H1 (cell line): ENCODE measurements around the gene CFLAR. TPM values are rescaled to one million over a fixed set of nuclear protein-coding genes. Genes with fewer than 3 reads are reported as not detected.

ENCODE experiments used
- CTCF ChIA-PET: fragments of 300-600 bp; sonication (Branson Sonifier 250); formaldehyde crosslinking; loops from one replicate; lab custom pipeline; 2021; ENCODE audit not compliant: partially characterized antibody; lab: Charles Lee
- POLR2A ChIA-PET: fragments of 300-600 bp; sonication (Branson Sonifier 250); formaldehyde crosslinking; loops from one replicate; lab custom pipeline; 2021; ENCODE audit warnings: inconsistent platforms; ENCODE audit not compliant: partially characterized antibody; lab: Charles Lee
- DNase-seq, 2 experiments: peaks; one replicate each; pipeline versions ENCODE4 v3.0.0 to v3.0.0-alpha.2; 2010 to 2022; ENCODE audit warnings: low spot score in 2 of 2, low read depth in 1 of 2, mixed read lengths in 1 of 2
- FAIRE-seq: peaks from 2 replicates; lab custom pipeline; 2011; peaks lifted over from hg19 to GRCh38; lab: Jason Lieb, UNC
- H2AFZ ChIP-seq: 2 replicates; pipeline ENCODE4 v1.8.1; 2012; ENCODE audit warnings: low read length, inconsistent platforms
- H2AK5ac ChIP-seq: 2 replicates; pipeline ENCODE4 v1.6.1; 2013; ENCODE audit warnings: low read depth, low read length
- H2BK120ac ChIP-seq: replicated peaks from 2 replicates; pipeline ENCODE3; 2013; ENCODE audit warnings: low read depth, low read length, inconsistent platforms
- H2BK12ac ChIP-seq: 2 replicates; pipeline ENCODE4 v1.6.1; 2013; ENCODE audit warnings: low read depth, low read length
- H2BK15ac ChIP-seq: 2 replicates; pipeline ENCODE4 v1.6.1; 2013; ENCODE audit warnings: low read length
- H2BK20ac ChIP-seq: 2 replicates; pipeline ENCODE4 v1.6.1; 2013; ENCODE audit warnings: low read length
- H2BK5ac ChIP-seq: 2 replicates; pipeline ENCODE4 v1.6.1; 2013; ENCODE audit warnings: low read depth, low read length
- H3K14ac ChIP-seq: 2 replicates; pipeline ENCODE4 v1.6.1; 2013; ENCODE audit warnings: inconsistent platforms; ENCODE audit not compliant: insufficient read length
- H3K18ac ChIP-seq: 2 replicates; pipeline ENCODE4 v1.6.1; 2013; ENCODE audit warnings: low read length; ENCODE audit errors: extremely low read depth
- H3K23ac ChIP-seq: 2 replicates; pipeline ENCODE4 v1.6.1; 2013; ENCODE audit warnings: inconsistent platforms; ENCODE audit not compliant: insufficient read length
- H3K23me2 ChIP-seq: 2 replicates; pipeline ENCODE4 v1.6.1; 2013; ENCODE audit warnings: low read depth, low read length
- H3K27ac ChIP-seq: 2 replicates; pipeline ENCODE4 v1.6.1; 2011; ENCODE audit warnings: low read depth, low read length, inconsistent platforms
- H3K27me3 ChIP-seq, 4 experiments: replicated peaks in 1 of 4; 1 replicate in 1 of 4; 2 replicates in 3 of 4; pipeline versions ENCODE4 v1.6.1 to v1.8.1; 2011 to 2013; ENCODE audit warnings: low read length in 3 of 4, mild to moderate bottlenecking in 3 of 4, inconsistent platforms in 2 of 4, mixed read lengths in 2 of 4, moderate library complexity in 1 of 4; ENCODE audit not compliant: control insufficient read depth in 3 of 4, insufficient read depth in 3 of 4; ENCODE audit errors: extremely low read depth in 1 of 4
- H3K36me3 ChIP-seq, 4 experiments: 2 replicates each; pipeline versions ENCODE4 v1.6.1 to v1.8.1; 2011 to 2013; ENCODE audit warnings: mild to moderate bottlenecking in 4 of 4, low read length in 3 of 4, moderate library complexity in 2 of 4, control low read depth in 1 of 4, inconsistent platforms in 1 of 4; ENCODE audit not compliant: insufficient read depth in 4 of 4, control insufficient read depth in 2 of 4
- H3K4ac ChIP-seq: replicated peaks from 2 replicates; pipeline ENCODE3; 2013; ENCODE audit warnings: low read length, low read depth, mixed read lengths, inconsistent platforms; ENCODE audit not compliant: insufficient read length
- H3K4me1 ChIP-seq, 4 experiments: replicated peaks in 1 of 4; 1 replicate in 1 of 4; 2 replicates in 3 of 4; pipeline versions ENCODE4 v1.6.1 to v1.8.1; 2011 to 2013; ENCODE audit warnings: low read length in 3 of 4, inconsistent platforms in 2 of 4, mixed read lengths in 1 of 4; ENCODE audit not compliant: insufficient read depth in 4 of 4, control insufficient read depth in 3 of 4
- H3K4me2 ChIP-seq, 2 experiments: 2 replicates each; pipeline versions ENCODE4 v1.6.1 to v1.8.1; 2011 to 2013; ENCODE audit warnings: low read depth in 2 of 2, low read length in 2 of 2, control low read depth in 1 of 2, inconsistent platforms in 1 of 2, mild to moderate bottlenecking in 1 of 2; ENCODE audit not compliant: insufficient read depth in 1 of 2
- H3K4me3 ChIP-seq, 4 experiments: fragments of 200-600, 300-600 bp in 1 of 4; sonication (generic), shearing (Covaris generic), sonication (Bioruptor Twin) in 1 of 4; 2 replicates each; pipeline versions ENCODE4 v1.5.1 to v1.8.1; 2011 to 2016; ENCODE audit warnings: low read length in 4 of 4, low read depth in 3 of 4, control low read depth in 2 of 4, inconsistent platforms in 2 of 4, mild to moderate bottlenecking in 2 of 4, mixed read lengths in 1 of 4, moderate library complexity in 1 of 4; ENCODE audit not compliant: insufficient read depth in 2 of 4; ENCODE audit errors: extremely low read depth in 1 of 4
- H3K56ac ChIP-seq: replicated peaks from 2 replicates; pipeline ENCODE3; 2013; ENCODE audit warnings: low read depth, mild to moderate bottlenecking, mixed read lengths, low read length, inconsistent platforms; ENCODE audit not compliant: insufficient read length
- H3K79me1 ChIP-seq: 2 replicates; pipeline ENCODE4 v1.6.1; 2013; ENCODE audit warnings: low read depth, low read length, control low read depth
- H3K79me2 ChIP-seq, 2 experiments: 2 replicates each; pipeline versions ENCODE4 v1.6.1 to v1.8.1; 2012 to 2013; ENCODE audit warnings: low read length in 2 of 2, mild to moderate bottlenecking in 2 of 2, inconsistent platforms in 1 of 2; ENCODE audit not compliant: insufficient read depth in 2 of 2, control insufficient read depth in 1 of 2
- H3K9ac ChIP-seq, 4 experiments: replicated peaks in 1 of 4; 1 replicate in 1 of 4; 2 replicates in 3 of 4; pipeline versions ENCODE4 v1.6.1 to v1.8.1; 2011 to 2013; ENCODE audit warnings: low read depth in 3 of 4, low read length in 3 of 4, control low read depth in 2 of 4, mild to moderate bottlenecking in 2 of 4, moderate library complexity in 2 of 4, inconsistent platforms in 1 of 4; ENCODE audit errors: extremely low read depth in 1 of 4
- H3K9me3 ChIP-seq, 2 experiments: 2 replicates each; pipeline versions ENCODE4 v1.6.1 to v1.8.1; 2012 to 2013; ENCODE audit warnings: mild to moderate bottlenecking in 2 of 2, moderate library complexity in 2 of 2, control low read depth in 1 of 2, inconsistent platforms in 1 of 2, low read depth in 1 of 2, low read length in 1 of 2, mixed read lengths in 1 of 2; ENCODE audit not compliant: insufficient read depth in 2 of 2
- H4K20me1 ChIP-seq, 2 experiments: replicated peaks in 1 of 2; 2 replicates each; pipeline versions ENCODE3 to v1.8.1; 2011 to 2013; ENCODE audit warnings: inconsistent platforms in 2 of 2, low read length in 2 of 2, mild to moderate bottlenecking in 1 of 2; ENCODE audit not compliant: insufficient read depth in 2 of 2, control insufficient read depth in 1 of 2
- H4K5ac ChIP-seq: 2 replicates; pipeline ENCODE4 v1.6.1; 2013; ENCODE audit warnings: low read length, low read depth, mixed read lengths, inconsistent platforms; ENCODE audit not compliant: insufficient read length
- H4K8ac ChIP-seq: 2 replicates; pipeline ENCODE4 v1.8.0; 2013; ENCODE audit warnings: mild to moderate bottlenecking, moderate library complexity, low read length, inconsistent platforms; ENCODE audit not compliant: insufficient read depth; ENCODE audit errors: extremely low read depth
- H4K91ac ChIP-seq: replicated peaks from 2 replicates; pipeline ENCODE3; 2013; ENCODE audit warnings: low read length, mixed read lengths, inconsistent platforms; ENCODE audit not compliant: insufficient read length
- CBX5 ChIP-seq: fragments of 300-800, 300-1000 bp; sonication (generic); IDR thresholded peaks from 2 replicates; pipeline ENCODE4 v1.7.1; 2016; ENCODE audit warnings: antibody characterized with exemption, low read length, low read depth
- KDM1A ChIP-seq: fragments of 200-600, 300-600 bp; sonication (generic); IDR thresholded peaks from 2 replicates; pipeline ENCODE4 v1.7.1; 2016; ENCODE audit warnings: mild to moderate bottlenecking, low read length, borderline replicate concordance
- KDM4A ChIP-seq: IDR thresholded peaks from one replicate; pipeline ENCODE4 v1.7.1; 2012; ENCODE audit warnings: low read depth, mild to moderate bottlenecking, moderate library complexity, low read length, inconsistent platforms; ENCODE audit not compliant: severe bottlenecking
- NRF1 ChIP-seq: IDR thresholded peaks from 2 replicates; pipeline ENCODE4 v1.6.1; 2011; ENCODE audit warnings: mild to moderate bottlenecking, low read depth, low read length, improper control_type of control experiment
- PHF8 ChIP-seq: fragments of 200-600 bp; sonication (generic); conservative IDR thresholded peaks from 2 replicates; pipeline ENCODE4 v1.7.1; 2012; ENCODE audit warnings: low read depth, mild to moderate bottlenecking, inconsistent platforms, low read length, moderate library complexity
- POLR2A ChIP-seq, 2 experiments: IDR thresholded peaks; 1 replicate in 1 of 2; 2 replicates in 1 of 2; pipeline ENCODE4 v1.6.1; 2011; ENCODE audit warnings: low read depth in 2 of 2, low read length in 2 of 2, mild to moderate bottlenecking in 2 of 2; ENCODE audit errors: control extremely low read depth in 1 of 2
- RBBP5 ChIP-seq: IDR thresholded peaks from 2 replicates; pipeline ENCODE4 v1.7.1; 2012; ENCODE audit warnings: low read depth, mild to moderate bottlenecking, inconsistent platforms, low read length, moderate library complexity, borderline replicate concordance
- TAF1 ChIP-seq: IDR thresholded peaks from 2 replicates; pipeline ENCODE4 v1.6.1; 2011; ENCODE audit warnings: mild to moderate bottlenecking, low read depth, low read length
- TCF12 ChIP-seq: IDR thresholded peaks from 2 replicates; pipeline ENCODE4 v1.6.1; 2011; ENCODE audit warnings: low read depth, mild to moderate bottlenecking, low read length
- WGBS, 2 experiments: shearing (Covaris generic) in 1 of 2; methylation state at CpG; one replicate each; pipeline versions ENCODE4 v1.1.6 to v1.1.7; 2013 to 2015; ENCODE audit warnings: low lambda C conversion rate in 2 of 2, mixed read lengths in 2 of 2, inconsistent platforms in 1 of 2, low coverage in 1 of 2, missing lambda C conversion rate in 1 of 2; ENCODE audit not compliant: insufficient replicate concordance in 2 of 2, insufficient coverage in 1 of 2, insufficient read length in 1 of 2; ENCODE audit errors: extremely low coverage in 1 of 2, missing lambda C conversion rate in 1 of 2; 5-methylcytosine and 5-hydroxymethylcytosine counted together
- long read RNA-seq, 2 experiments: library from RNA in 1 of 2; library from capped mRNA in 1 of 2; stranded (forward); transcript quantifications; one replicate each; pipeline ENCODE4 v2.0.0, GENCODE V29; 2021; ENCODE audit warnings: inconsistent platforms in 1 of 2
- polyA minus RNA-seq, 3 experiments: library from RNA; depleted of rRNA, polyadenylated mRNA; stranded (reverse); fragments of >200 nt; gene quantifications; 1 replicate in 2 of 3; 2 replicates in 1 of 3; pipeline ENCODE4 v1.2.3, GENCODE V29; 2011
- polyA plus RNA-seq, 7 experiments: library from polyadenylated mRNA; depleted of rRNA in 3 of 7; stranded (reverse) in 5 of 7; unstranded in 2 of 7; fragments of >200 nt in 5 of 7; fragments of 200-250 nt in 2 of 7; gene quantifications; 1 replicate in 5 of 7; 2 replicates in 1 of 7; 4 replicates in 1 of 7; pipeline versions ENCODE4 v1.2.1 to v1.2.3, GENCODE V29; 2011 to 2013; ENCODE audit warnings: missing spikeins in 2 of 7, mixed read lengths in 2 of 7
- total RNA-seq: library from RNA; stranded (reverse); fragmentation: NEBNext Ultra II Directional; extraction: Animal tissue kit (Norgen Biotek cat#: 25700); gene quantifications from 2 replicates; pipeline ENCODE4 v1.2.1, GENCODE V29; 2021

Gene CFLAR
- total RNA-seq (1.1 and 1.6 TPM in 2 replicates), polyA plus RNA-seq (2011; rRNA removed) (3.8 and 3.9 TPM in 2 replicates), polyA minus RNA-seq (2011; rRNA and poly(A)+ RNA removed) (14.3 and 19.2 TPM in 2 replicates)
- 5.2 TPM for polyA plus RNA-seq (2011; cell fraction: cytosol; rRNA removed)
- polyA plus RNA-seq (2011; cell fraction: nucleus; rRNA removed) = 7.4 TPM
- 7.0 to 10.0 TPM (median 7.5 TPM) in 4 replicates for polyA plus RNA-seq (2012, experiment 1 of 2)
- 2.2 TPM for polyA plus RNA-seq (2012, experiment 2 of 2)
- 2.6 TPM for polyA plus RNA-seq (2013, experiment 1 of 2)
- 2.0 TPM for polyA plus RNA-seq (2013, experiment 2 of 2)
- 7.0 TPM for polyA minus RNA-seq (2011; cell fraction: cytosol; rRNA and poly(A)+ RNA removed)
- 22.6 TPM for polyA minus RNA-seq (2011; cell fraction: nucleus; rRNA and poly(A)+ RNA removed)
- long read RNA-seq, experiment 1 = 0 reads
- long read RNA-seq, experiment 2 = 0 reads

- Histone ChIP-seq H4K8ac (peak within 1 kb of the TSS; percentile 97), H3K79me2 (no peaks in the 10 kb centered on the region), H3K27me3 (no peaks in the 10 kb centered on the region), H4K91ac (peak within 1 kb of the TSS; percentile 83), H4K20me1 (peaks cover 0 to 2% of the 10 kb centered on the region in 2 experiments), H3K23ac (no peak within 1 kb of the TSS), H3K4me2 (peak within 1 kb of the TSS; percentile 54 to 89), H3K4me3 (peak within 1 kb of the TSS; percentile 52 to 87 (median 70)), H3K27ac (peak within 1 kb of the TSS; percentile 58), H3K14ac (no peak within 1 kb of the TSS), H4K5ac (peak within 1 kb of the TSS; percentile 88), H3K4ac (peak within 1 kb of the TSS; percentile 98), H2BK12ac (0 out of 2 replicates have a peak within 1 kb of the TSS, but pooled peaks have one; percentile 75), H3K9ac (peak within 1 kb of the TSS; percentile 79 to 83 (median 80)), H3K4me1 (peaks cover 4 to 11% (median 7%) of the 10 kb centered on the region in 4 experiments), H3K36me3 (no peaks in the 10 kb centered on the region), H3K56ac (peak within 1 kb of the TSS; percentile 73), H3K18ac (peak within 1 kb of the TSS; percentile 71), H3K9me3 (peaks cover 0 to 4% of the 10 kb centered on the region in 2 experiments; a peak in 1 of 4 replicates), H3K23me2 (peaks cover 9% of the 10 kb centered on the region), H3K79me1 (no peaks in the 10 kb centered on the region), H2BK120ac (peak within 1 kb of the TSS; percentile 55), H2AK5ac (no peak within 1 kb of the TSS), H2BK20ac (no peak within 1 kb of the TSS), H2BK5ac (peak within 1 kb of the TSS; percentile 68; the same call in 1 of the 2 replicates), H2AFZ (peak within 1 kb of the TSS; percentile 31; the same call in 1 of the 2 replicates), H2BK15ac (peak within 1 kb of the TSS; percentile 92; the same call in 1 of the 2 replicates)
- no peak for FAIRE-seq
- CTCF ChIA-PET = interaction anchor here (0.6 to 2.4 kb wide), 9 partner anchors 8 to 153 kb away, joined by 3 to 9 read pairs (median 5); partner anchors contain the start of gene ORC2
- WGBS, 2 experiments = 8% methylated on average over 50 of the region's 75 CpGs; no CpG with 5 or more reads in 1 of the 2 experiments
- POLR2A ChIA-PET = interaction anchor here (0.6 to 3.7 kb wide), 10 partner anchors 11 to 252 kb away, joined by 3 to 16 read pairs (median 6); partner anchors contain the start of genes CLK1, NIF3L1, ORC2 and PPIL3
- DNase-seq = no peak
- TF ChIP-seq NRF1 (no peak), POLR2A (IDR thresholded peaks at IDR 0.05; ENCODE audit: control extremely low read depth in 1 of 2, low read depth in 2 of 2, low read length in 2 of 2) (peak in 1 of 2 experiments; percentile 83; a peak in 2 of 3 replicates), TCF12 (no peak), KDM4A (peak; percentile 68), RBBP5 (peak; percentile 86; the same call in 1 of the 2 replicates), TAF1 (peak; percentile 61; the same call in 1 of the 2 replicates), KDM1A (no peak), PHF8 (peak; percentile 79), CBX5 (no peak)
Observed at GRCh38 chr2:201116115-201116958, at the start of gene CFLAR. TSS of gene CFLAR (plus strand) at chr2:201116164. CDS start at chr2:201129866, 13,702 bp downstream.
